Activated CD8-positive, alpha-beta T cell treated with anti-CD3 and anti-CD28 coated beads, Interleukin-2, amount 10 ng/mL, durations not matched to agents 7 days and 5 days (primary cell): ENCODE measurements around the gene B4GAT1. TPM values are rescaled to one million over a fixed set of nuclear protein-coding genes. Genes with fewer than 3 reads are reported as not detected.
"Not testable (repeated sequence)": the region's sequence is repeated elsewhere in the genome, so short reads cannot be mapped to it uniquely, and the experiment has no call there.

Experiments
- ATAC-seq: fragments of 150-1000 bp; cut with Tn5 transposase; one replicate; pipeline ENCODE4 v1.10.0; 2021; ENCODE audit warnings: moderate library complexity
- CTCF ChIA-PET: fragments of 350-600 bp; sonication (Branson Sonifier 250); formaldehyde crosslinking; loops from one replicate; lab custom pipeline; 2021; ENCODE audit warnings: antibody characterized with exemption; lab: Charles Lee
- POLR2A ChIA-PET: fragments of 350-600 bp; sonication (Branson Sonifier 250); formaldehyde crosslinking; loops from one replicate; lab custom pipeline; 2021; ENCODE audit warnings: antibody characterized with exemption; lab: Charles Lee
- DNase-seq: peaks from one replicate; pipeline ENCODE4 v3.0.0-alpha.2; 2020
- H3K27ac Mint-ChIP-seq: one replicate; pipeline ENCODE4 v1.8.0; 2021; ENCODE audit warnings: mild to moderate bottlenecking, mixed read lengths
- H3K27me3 Mint-ChIP-seq: one replicate; pipeline ENCODE4 v1.8.0; 2021; ENCODE audit warnings: low read depth, mixed read lengths
- H3K36me3 Mint-ChIP-seq: one replicate; pipeline ENCODE4 v1.8.0; 2021; ENCODE audit warnings: low read depth, mixed read lengths
- H3K4me1 Mint-ChIP-seq: one replicate; pipeline ENCODE4 v1.8.0; 2021; ENCODE audit warnings: low read depth, mixed read lengths
- H3K4me3 Mint-ChIP-seq: one replicate; pipeline ENCODE4 v1.8.0; 2021; ENCODE audit warnings: mild to moderate bottlenecking, mixed read lengths
- H3K9me3 Mint-ChIP-seq: one replicate; pipeline ENCODE4 v1.8.0; 2022; ENCODE audit warnings: mixed read lengths; ENCODE audit not compliant: insufficient read depth
- total RNA-seq, 2 experiments: library from RNA; stranded (reverse); gene quantifications; one replicate each; pipeline ENCODE4 v1.2.3, GENCODE V29; 2021

The B4GAT1 gene
- 1 to 10 TPM; 7.6 TPM for total RNA-seq

GRCh38 chr11:66347425-66348276, at the start of gene B4GAT1:
Gene B4GAT1, minus strand, starts transcription at chr11:66347629. Its CDS starts 84 bp downstream, at chr11:66347545.
- Mint-ChIP-seq H3K4me1 (peaks cover 53% of the 10 kb centered on the region), H3K4me3 (peak within 1 kb of the TSS; percentile 81)

GRCh38 chr11:66393954-66394353, 46.5 kb upstream of the B4GAT1 start:
- ChIA-PET POLR2A (no interaction called here), CTCF (interaction anchor here (1.9 to 3.3 kb wide), 2 partner anchors 8 to 82 kb away, joined by 5 to 16 read pairs; no protein-coding TSS in a partner anchor)
- H3K9me3 Mint-ChIP-seq = no peaks in the 10 kb centered on the region
- no peaks in the 10 kb centered on the region for H3K36me3 Mint-ChIP-seq
- no peak overlapping the region for H3K27ac Mint-ChIP-seq
- no peak overlapping the region for H3K4me3 Mint-ChIP-seq
- ATAC-seq (no peak), DNase-seq (no peak)
- H3K4me1 Mint-ChIP-seq = peaks cover 3% of the 10 kb centered on the region
- peaks cover 5% of the 10 kb centered on the region for H3K27me3 Mint-ChIP-seq

More at GRCh38 chr11:66347425-66348276, at the start of gene B4GAT1:
- POLR2A ChIA-PET = interaction anchor here (1.0 to 2.6 kb wide), 4 partner anchors 24 to 36 kb away, joined by 3 to 8 read pairs (median 3); partner anchors contain the start of gene SLC29A2
- peak; percentile 92 for DNase-seq
- peak; percentile 57 for ATAC-seq
- Mint-ChIP-seq H3K27me3 (peaks cover 2% of the 10 kb centered on the region), H3K27ac (peak within 1 kb of the TSS; percentile 95), H3K36me3 (peaks cover 2% of the 10 kb centered on the region), H3K9me3 (no peaks in the 10 kb centered on the region)
- CTCF ChIA-PET = interaction anchor here (0.6 to 8.2 kb wide), 12 partner anchors 9 to 91 kb away, joined by 3 to 79 read pairs (median 4); partner anchors contain the start of genes MRPL11, RIN1 and SLC29A2

- ATAC-seq (no peak), DNase-seq (no peak)
- ChIA-PET CTCF (interaction anchor here (1.3 to 8.1 kb wide), 2 partner anchors 19 to 81 kb away, joined by 3 to 172 read pairs; no protein-coding TSS in a partner anchor), POLR2A (interaction anchor here (1.0 kb wide), 1 partner anchor 81 kb away, joined by 4 read pairs; no protein-coding TSS in a partner anchor)
- Mint-ChIP-seq H3K27me3 (peaks cover 3% of the 10 kb centered on the region), H3K4me1 (peaks cover 7% of the 10 kb centered on the region), H3K27ac (no peak overlapping the region), H3K9me3 (no peaks in the 10 kb centered on the region), H3K36me3 (no peaks in the 10 kb centered on the region), H3K4me3 (no peak overlapping the region)
These were observed 43.9 kb upstream of the B4GAT1 start for GRCh38 chr11:66391322-66391721.

- no peaks in the 10 kb centered on the region for H3K9me3 Mint-ChIP-seq
- ATAC-seq (peak; percentile 93), DNase-seq (peak; percentile 88)
- H3K4me3 Mint-ChIP-seq = no peak overlapping the region
- no peak overlapping the region for H3K27ac Mint-ChIP-seq
- ChIA-PET CTCF (interaction anchor here (0.5 to 8.1 kb wide), 34 partner anchors 9 to 383 kb away, joined by 3 to 172 read pairs (median 6); partner anchors contain the start of genes B4GAT1, BRMS1, CD248 and MRPL11), POLR2A (interaction anchor here (0.6 to 1.2 kb wide), 5 partner anchors 17 to 231 kb away, joined by 3 to 7 read pairs (median 3); partner anchors contain the start of genes BRMS1, DPP3 and SLC29A2)
- peaks cover 1% of the 10 kb centered on the region for H3K27me3 Mint-ChIP-seq
- no peaks in the 10 kb centered on the region for H3K36me3 Mint-ChIP-seq
- peaks cover 11% of the 10 kb centered on the region for H3K4me1 Mint-ChIP-seq
These were observed 41.5 kb upstream of the B4GAT1 start for GRCh38 chr11:66388780-66389386.

- ATAC-seq (peak; percentile 71), DNase-seq (peak; percentile 91)
- Mint-ChIP-seq H3K4me1 (peaks cover 11% of the 10 kb centered on the region), H3K9me3 (no peaks in the 10 kb centered on the region), H3K36me3 (no peaks in the 10 kb centered on the region), H3K27me3 (no peaks in the 10 kb centered on the region), H3K4me3 (peak overlapping the region; percentile 20), H3K27ac (no peak overlapping the region)
- ChIA-PET CTCF (interaction anchor here (0.6 to 8.1 kb wide), 47 partner anchors 9 to 570 kb away, joined by 3 to 172 read pairs (median 4); partner anchors contain the start of genes B4GAT1, BRMS1, CCDC87 and CCS), POLR2A (interaction anchor here (0.7 to 1.9 kb wide), 2 partner anchors 14 to 80 kb away, joined by 3 to 7 read pairs; partner anchors contain the start of gene PELI3)
These were observed 39.0 kb upstream of the B4GAT1 start for GRCh38 chr11:66386171-66387069.

GRCh38 chr11:66384316-66384715, 36.9 kb upstream of the B4GAT1 start:
- not testable (repeated sequence) for H3K4me3 Mint-ChIP-seq

GRCh38 chr11:66380264-66380663, 32.8 kb upstream of the B4GAT1 start:
- H3K36me3 Mint-ChIP-seq, POLR2A ChIA-PET, DNase-seq, ATAC-seq, H3K4me1 Mint-ChIP-seq, H3K27ac Mint-ChIP-seq, H3K9me3 Mint-ChIP-seq, H3K27me3 Mint-ChIP-seq, H3K4me3 Mint-ChIP-seq: not testable (repeated sequence)
- CTCF ChIA-PET = interaction anchor here (0.7 to 2.0 kb wide), 2 partner anchors 9 to 69 kb away, joined by 4 to 15 read pairs; no protein-coding TSS in a partner anchor

More at GRCh38 chr11:66384316-66384715, 36.9 kb upstream of the B4GAT1 start:
- H3K4me1 Mint-ChIP-seq = peaks cover 15% of the 10 kb centered on the region
- POLR2A ChIA-PET = interaction anchor here (1.2 kb wide), 1 partner anchor 12 kb away, joined by 4 read pairs; no protein-coding TSS in a partner anchor
- not testable (repeated sequence) for DNase-seq, H3K27ac Mint-ChIP-seq, ATAC-seq, H3K27me3 Mint-ChIP-seq, H3K9me3 Mint-ChIP-seq, H3K36me3 Mint-ChIP-seq
- CTCF ChIA-PET = interaction anchor here (1.0 to 8.1 kb wide), 7 partner anchors 11 to 74 kb away, joined by 3 to 172 read pairs (median 9); partner anchors contain the start of genes B4GAT1 and BRMS1

GRCh38 chr11:66373690-66374287, 26.4 kb upstream of the B4GAT1 start:
- H3K4me1 Mint-ChIP-seq = peaks cover 27% of the 10 kb centered on the region
- H3K9me3 Mint-ChIP-seq, H3K27me3 Mint-ChIP-seq, ATAC-seq, POLR2A ChIA-PET, H3K27ac Mint-ChIP-seq, DNase-seq, H3K4me3 Mint-ChIP-seq, H3K36me3 Mint-ChIP-seq: not testable (repeated sequence)
- CTCF ChIA-PET = interaction anchor here (1.3 to 5.0 kb wide), 4 partner anchors 9 to 35 kb away, joined by 3 to 49 read pairs (median 8); no protein-coding TSS in a partner anchor

GRCh38 chr11:66373265-66373664, 25.8 kb upstream of the B4GAT1 start:
- no peak for ATAC-seq
- H3K36me3 Mint-ChIP-seq = peaks cover 3% of the 10 kb centered on the region
- H3K27me3 Mint-ChIP-seq = peaks cover 6% of the 10 kb centered on the region
- CTCF ChIA-PET = interaction anchor here (1.3 to 5.0 kb wide), 6 partner anchors 9 to 61 kb away, joined by 3 to 49 read pairs (median 12); partner anchors contain the start of gene B4GAT1
- POLR2A ChIA-PET = no interaction called here
- no peak for DNase-seq
- no peak overlapping the region for H3K27ac Mint-ChIP-seq
- H3K9me3 Mint-ChIP-seq = no peaks in the 10 kb centered on the region
- peak overlapping the region; percentile 1 for H3K4me3 Mint-ChIP-seq
- H3K4me1 Mint-ChIP-seq = peaks cover 27% of the 10 kb centered on the region
